ENCODE measurements around the gene PLXNC1. TPM values are rescaled to one million over a fixed set of nuclear protein-coding genes. Genes with fewer than 3 reads are reported as not detected.

The PLXNC1 gene
- total and polyA plus RNA-seq, 2 experiments from 2014 or later = 2.9 to 4.1 TPM

GRCh38 chr12:94111302-94111701, 37.1 kb upstream of the PLXNC1 start:
- H3K36me3 ChIP-seq = no peaks in the 10 kb centered on the region
- no peak overlapping the region for H3K27ac ChIP-seq
- no peak for DNase-seq (ENCODE audit: low read depth in 1 of 2, low spot score in 1 of 2)
- no peaks in the 10 kb centered on the region for H3K4me1 ChIP-seq (ENCODE audit: low read depth)
- no peak overlapping the region for H3K4me3 ChIP-seq
- no peak for TF ChIP-seq CTCF (IDR thresholded peaks at IDR 0.05; ENCODE audit: low read depth, low read length)
- no peaks in the 10 kb centered on the region for H3K9me3 ChIP-seq (ENCODE audit: low read depth)
- H3K27me3 ChIP-seq = no peaks in the 10 kb centered on the region

- H3K4me3 ChIP-seq = no peak overlapping the region
- H3K9me3 ChIP-seq (ENCODE audit: low read depth) = no peaks in the 10 kb centered on the region
- no peak overlapping the region for H3K27ac ChIP-seq
- no peaks in the 10 kb centered on the region for H3K36me3 ChIP-seq
- no peaks in the 10 kb centered on the region for H3K4me1 ChIP-seq (ENCODE audit: low read depth)
- no peaks in the 10 kb centered on the region for H3K27me3 ChIP-seq
- no peak for DNase-seq (ENCODE audit: low read depth in 1 of 2, low spot score in 1 of 2)
- TF ChIP-seq CTCF (IDR thresholded peaks at IDR 0.05; ENCODE audit: low read depth, low read length) = no peak
Observed at GRCh38 chr12:94112121-94112520, 36.3 kb upstream of the PLXNC1 start.

- no peaks in the 10 kb centered on the region for H3K4me1 ChIP-seq (ENCODE audit: low read depth)
- H3K9me3 ChIP-seq (ENCODE audit: low read depth) = no peaks in the 10 kb centered on the region
- H3K36me3 ChIP-seq = no peaks in the 10 kb centered on the region
- H3K27ac ChIP-seq = no peak overlapping the region
- H3K27me3 ChIP-seq = no peaks in the 10 kb centered on the region
- no peak overlapping the region for H3K4me3 ChIP-seq
- no peak for TF ChIP-seq CTCF (IDR thresholded peaks at IDR 0.05; ENCODE audit: low read depth, low read length)
- DNase-seq (ENCODE audit: low read depth in 1 of 2, low spot score in 1 of 2) = no peak
Observed at GRCh38 chr12:94114166-94114565, 34.2 kb upstream of the PLXNC1 start.

- Histone ChIP-seq H3K4me3 (no peak overlapping the region), H3K36me3 (no peaks in the 10 kb centered on the region), H3K4me1 (ENCODE audit: low read depth) (no peaks in the 10 kb centered on the region), H3K27me3 (no peaks in the 10 kb centered on the region), H3K9me3 (ENCODE audit: low read depth) (no peaks in the 10 kb centered on the region), H3K27ac (no peak overlapping the region)
- DNase-seq (ENCODE audit: low read depth in 1 of 2, low spot score in 1 of 2) = no peak
- no peak for TF ChIP-seq CTCF (IDR thresholded peaks at IDR 0.05; ENCODE audit: low read depth, low read length)
Observed at GRCh38 chr12:94116191-94116590, 32.2 kb upstream of the PLXNC1 start.

GRCh38 chr12:94121886-94122285, 26.5 kb upstream of the PLXNC1 start:
- Histone ChIP-seq H3K27me3 (peaks cover 4% of the 10 kb centered on the region), H3K27ac (no peak overlapping the region), H3K4me3 (no peak overlapping the region), H3K9me3 (ENCODE audit: low read depth) (no peaks in the 10 kb centered on the region), H3K36me3 (no peaks in the 10 kb centered on the region), H3K4me1 (ENCODE audit: low read depth) (no peaks in the 10 kb centered on the region)
- DNase-seq (ENCODE audit: low read depth in 1 of 2, low spot score in 1 of 2) = no peak
- TF ChIP-seq CTCF (IDR thresholded peaks at IDR 0.05; ENCODE audit: low read depth, low read length) = no peak

- no peak for DNase-seq (ENCODE audit: low read depth in 1 of 2, low spot score in 1 of 2)
- TF ChIP-seq CTCF (IDR thresholded peaks at IDR 0.05; ENCODE audit: low read depth, low read length) = no peak
- H3K27ac ChIP-seq = no peak overlapping the region
- H3K4me1 ChIP-seq (ENCODE audit: low read depth) = no peaks in the 10 kb centered on the region
- peaks cover 4% of the 10 kb centered on the region for H3K27me3 ChIP-seq
- H3K4me3 ChIP-seq = no peak overlapping the region
- H3K9me3 ChIP-seq (ENCODE audit: low read depth) = no peaks in the 10 kb centered on the region
- no peaks in the 10 kb centered on the region for H3K36me3 ChIP-seq
Observed at GRCh38 chr12:94122591-94122990, 25.8 kb upstream of the PLXNC1 start.

All from cardiac muscle cell (in vitro differentiated cells and primary cell).